Fibroblast of gingiva (primary cell): ENCODE measurements around the gene PSMG1.
"Not testable (repeated sequence)": the region's sequence is repeated elsewhere in the genome, so short reads cannot be mapped to it uniquely, and the experiment has no call there.

Experiments used
- DNase-seq: peaks from one replicate; pipeline ENCODE4 v3.0.0-alpha.2; 2011; ENCODE audit warnings: low read depth

The PSMG1 gene

DNA sequence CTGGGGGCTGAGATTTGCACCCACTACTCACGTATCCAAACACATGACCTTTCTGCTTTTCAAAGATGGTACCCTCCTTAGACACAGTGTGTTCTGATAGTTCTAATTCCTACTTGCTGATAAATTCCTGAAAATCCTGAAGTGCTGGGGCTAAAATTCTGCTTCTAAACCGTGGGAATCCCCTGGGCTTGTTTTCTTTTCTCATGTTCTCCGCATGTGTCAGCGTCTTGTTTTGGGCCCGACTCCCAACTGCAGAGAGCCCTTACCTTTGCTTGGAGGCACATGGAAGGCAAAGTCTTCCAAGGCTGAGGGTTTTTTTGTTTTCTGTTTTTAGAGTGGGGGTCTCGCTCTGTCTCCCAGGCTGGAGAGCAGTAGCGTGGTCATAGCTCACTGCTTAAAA is 27.2 kb downstream of the PSMG1 start:
- DNase-seq, result no peak

DNA sequence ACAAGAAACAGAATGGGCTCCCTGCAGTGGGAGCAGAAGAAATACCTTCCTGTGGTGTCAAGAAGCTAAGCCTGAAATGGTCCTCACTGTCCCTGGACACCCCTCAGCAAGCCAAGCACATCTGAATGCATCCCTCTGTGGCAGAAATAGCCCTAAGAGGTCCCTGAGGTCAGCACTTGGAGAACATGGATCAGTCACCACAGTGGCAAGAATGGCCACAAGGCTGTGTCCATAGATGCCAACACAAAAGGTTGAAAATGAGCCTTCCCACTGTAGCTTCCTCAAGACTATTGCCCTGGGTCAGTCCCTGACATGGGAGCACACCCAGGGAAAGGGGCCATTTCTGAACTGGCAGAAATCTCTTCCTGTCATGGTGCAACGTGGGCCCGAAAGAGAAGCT is 27.7 kb downstream of the PSMG1 start:
- DNase-seq, result no peak

DNA sequence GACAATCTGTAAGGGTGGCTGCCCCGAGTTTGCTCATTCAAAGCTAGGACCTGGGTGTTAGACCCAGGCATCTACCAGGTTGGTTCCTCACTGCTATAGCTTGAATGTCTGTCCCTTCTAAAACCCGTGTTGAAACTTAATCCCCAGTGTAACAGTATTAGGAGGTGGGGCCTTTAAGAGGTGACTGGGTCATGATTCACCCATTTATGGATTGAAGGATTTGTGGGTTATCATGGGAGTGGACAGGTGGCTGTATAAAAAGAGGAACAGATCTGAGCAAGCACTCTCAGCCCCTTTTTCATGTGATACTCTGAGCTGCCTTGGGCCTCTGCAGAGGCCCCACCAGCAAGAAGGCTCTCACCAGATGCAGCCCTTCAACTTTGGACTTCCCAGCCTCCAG is 29.4 kb downstream of the PSMG1 start:
- no peak for DNase-seq

DNA sequence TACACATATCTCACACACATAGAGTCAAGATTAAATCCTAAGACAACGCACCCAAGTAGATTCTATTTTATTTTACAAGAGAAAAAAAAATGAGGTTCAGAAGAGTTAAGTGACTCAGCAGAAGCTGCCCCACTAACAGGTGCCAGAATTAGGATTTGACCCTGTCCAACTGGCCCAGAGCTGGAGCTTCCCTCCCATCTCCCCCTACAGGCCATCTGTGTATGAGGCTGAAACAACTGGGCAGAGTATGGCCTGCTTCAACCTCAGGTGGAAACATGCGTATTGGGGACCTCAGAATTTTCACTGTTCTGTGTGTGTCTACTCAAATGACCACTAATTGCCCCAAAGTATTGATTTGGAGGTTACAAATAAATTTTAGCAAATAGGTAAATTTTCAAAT is 29.9 kb downstream of the PSMG1 start:
- DNase-seq, result no peak

DNA sequence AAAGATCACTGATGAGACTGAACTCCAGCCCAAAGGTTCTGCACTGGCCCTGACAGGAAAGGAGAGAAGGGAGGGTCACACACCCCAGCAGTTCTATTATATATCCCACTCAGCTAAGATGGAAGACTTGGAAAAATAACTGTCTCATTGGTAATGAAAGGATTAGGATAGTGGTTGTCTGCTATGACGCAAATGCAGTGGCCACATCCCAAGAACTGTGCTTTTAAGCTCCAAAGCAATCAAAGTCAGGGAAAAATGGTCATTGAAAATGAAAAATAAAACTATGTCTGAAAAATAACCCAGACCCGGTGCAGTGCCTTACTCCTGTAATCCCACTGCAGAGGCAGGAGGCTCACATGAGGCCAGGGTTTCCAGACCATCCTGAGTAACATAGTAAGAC is 31.0 kb downstream of the PSMG1 start:
- no peak for DNase-seq

DNA sequence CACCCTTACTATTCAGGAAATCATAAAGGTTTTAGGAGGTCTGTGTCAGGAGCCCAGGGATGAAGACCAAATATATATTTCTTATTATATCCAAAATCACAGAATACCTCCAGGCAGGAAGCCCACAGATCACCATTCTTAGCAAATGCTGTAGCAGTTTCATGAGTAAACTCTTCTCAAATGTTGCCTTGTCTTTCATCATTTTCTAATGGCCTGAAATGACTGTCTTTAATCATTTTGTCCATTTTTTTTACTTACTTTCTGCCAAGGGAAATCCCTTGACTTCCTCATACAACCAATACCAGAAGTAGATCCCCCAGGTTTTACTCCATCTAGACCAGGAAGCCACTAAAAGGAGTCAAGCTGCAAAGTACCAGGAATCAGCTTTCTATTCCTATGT is 32.4 kb downstream of the PSMG1 start:
- DNase-seq, result no peak

DNA sequence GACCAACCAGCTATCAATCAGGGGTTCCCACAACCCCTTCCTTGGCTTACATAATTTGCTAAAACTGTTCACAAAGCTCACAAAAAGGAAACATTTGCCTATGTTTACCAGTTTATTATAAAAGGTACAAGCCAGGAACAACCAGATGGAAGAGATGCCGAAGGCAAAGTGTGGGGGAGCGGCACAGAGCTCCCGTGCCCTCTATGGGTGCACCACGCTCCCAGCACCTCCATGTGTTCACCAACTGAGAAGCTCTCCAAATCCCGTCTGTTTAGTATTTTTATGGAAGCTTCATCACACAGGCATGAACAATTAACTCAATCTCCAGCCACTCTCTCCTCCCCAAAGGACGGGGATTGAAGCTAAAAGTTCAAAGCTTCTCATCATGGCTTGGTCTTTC is 32.9 kb downstream of the PSMG1 start:
- no peak for DNase-seq

DNA sequence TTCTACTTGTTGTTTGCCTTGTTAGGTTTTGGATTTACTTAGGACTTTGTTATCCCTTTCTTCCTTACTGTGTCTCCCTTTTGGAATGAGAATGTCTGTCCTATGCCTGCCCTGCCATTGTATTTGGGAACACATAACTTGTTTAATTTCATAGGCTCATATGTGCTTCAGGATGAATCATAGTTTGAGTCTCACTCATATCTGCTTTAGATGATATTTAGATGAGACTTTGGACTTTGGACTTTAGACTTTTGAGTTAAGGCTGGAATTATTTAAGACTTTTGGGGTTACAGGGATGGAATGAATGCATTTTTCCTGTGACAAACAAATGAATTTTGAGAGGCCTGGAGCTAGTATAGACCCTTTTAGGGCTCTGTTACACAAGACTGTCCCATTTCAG is 33.4 kb downstream of the PSMG1 start:
- no peak for DNase-seq

DNA sequence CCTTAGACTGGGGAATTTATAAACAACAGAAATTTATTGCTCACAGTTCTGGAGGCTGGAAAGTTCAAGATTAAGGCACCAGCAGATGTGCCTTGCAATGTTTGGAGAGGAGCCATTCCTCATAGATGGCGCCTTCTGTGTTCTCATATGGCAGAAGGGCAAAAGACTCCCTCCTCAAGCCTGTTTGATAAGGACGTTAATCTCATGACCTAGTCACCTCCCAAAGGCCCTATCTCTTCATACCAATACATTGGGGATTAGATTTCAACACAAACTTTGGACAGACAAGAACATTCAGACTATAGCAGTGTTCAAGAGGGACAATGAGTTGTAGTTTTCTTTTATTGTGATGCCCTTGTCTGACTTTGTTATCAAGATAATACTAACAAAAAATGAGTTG is 34.3 kb downstream of the PSMG1 start:
- no peak for DNase-seq

DNA sequence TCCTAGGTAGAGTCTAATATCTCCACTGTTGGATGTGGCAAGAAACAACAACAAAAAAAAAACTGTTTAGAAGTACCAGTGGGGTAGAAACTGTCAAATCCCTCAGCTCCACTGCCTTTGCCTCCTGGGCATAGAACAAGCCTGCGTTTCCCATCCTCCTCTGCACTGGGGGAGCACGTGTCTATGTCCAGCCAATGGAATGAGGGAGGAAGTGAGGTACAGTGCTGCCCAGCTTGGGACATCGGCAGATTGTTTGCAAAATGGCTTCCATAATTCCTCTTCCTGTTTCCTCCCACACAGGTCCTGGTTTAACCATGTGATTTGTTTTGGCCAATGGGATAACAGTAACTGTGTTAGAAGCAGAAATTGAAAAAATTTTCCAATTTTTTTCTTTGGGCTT is 39.1 kb downstream of the PSMG1 start:
- no peak for DNase-seq

DNA sequence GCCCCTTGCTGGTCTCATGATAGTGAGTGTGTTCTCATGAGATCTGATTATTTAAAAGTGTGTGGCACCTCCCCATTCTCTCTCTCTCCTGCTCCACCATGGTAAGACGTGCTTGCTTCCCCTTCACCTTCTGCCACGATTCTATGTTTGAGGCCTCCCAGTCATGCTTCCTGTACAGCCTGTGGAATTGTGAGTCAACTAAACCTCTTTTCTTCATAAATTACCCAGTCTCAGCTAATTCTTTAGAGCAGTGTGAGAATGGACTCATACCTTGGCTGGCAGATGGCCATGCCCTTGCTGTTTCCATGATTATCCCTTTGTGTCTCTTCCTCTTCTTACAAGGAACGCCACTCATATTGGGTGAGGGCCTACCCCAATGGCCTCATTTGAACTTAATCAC is 40.3 kb downstream of the PSMG1 start:
- DNase-seq, result no peak

DNA sequence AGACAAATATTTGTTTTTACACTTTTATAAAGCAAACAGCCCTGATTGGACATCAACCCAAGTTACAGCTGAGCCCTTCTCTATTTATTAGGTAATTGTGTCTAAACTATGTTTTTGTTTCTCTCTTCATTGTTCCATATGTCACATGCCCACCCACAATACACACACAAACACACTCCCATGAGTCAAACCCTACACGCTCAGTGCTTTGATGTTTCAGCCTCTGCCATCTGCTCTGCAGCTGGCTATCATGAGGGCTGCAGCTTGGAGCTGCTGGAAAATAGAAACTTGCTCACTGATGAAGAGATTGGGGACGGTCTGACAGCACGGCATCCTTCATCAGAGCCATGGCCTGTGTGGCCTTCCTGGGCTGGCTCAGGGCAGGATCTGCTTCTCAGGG is 41.7 kb downstream of the PSMG1 start:
- DNase-seq, result peak; percentile 30

DNA sequence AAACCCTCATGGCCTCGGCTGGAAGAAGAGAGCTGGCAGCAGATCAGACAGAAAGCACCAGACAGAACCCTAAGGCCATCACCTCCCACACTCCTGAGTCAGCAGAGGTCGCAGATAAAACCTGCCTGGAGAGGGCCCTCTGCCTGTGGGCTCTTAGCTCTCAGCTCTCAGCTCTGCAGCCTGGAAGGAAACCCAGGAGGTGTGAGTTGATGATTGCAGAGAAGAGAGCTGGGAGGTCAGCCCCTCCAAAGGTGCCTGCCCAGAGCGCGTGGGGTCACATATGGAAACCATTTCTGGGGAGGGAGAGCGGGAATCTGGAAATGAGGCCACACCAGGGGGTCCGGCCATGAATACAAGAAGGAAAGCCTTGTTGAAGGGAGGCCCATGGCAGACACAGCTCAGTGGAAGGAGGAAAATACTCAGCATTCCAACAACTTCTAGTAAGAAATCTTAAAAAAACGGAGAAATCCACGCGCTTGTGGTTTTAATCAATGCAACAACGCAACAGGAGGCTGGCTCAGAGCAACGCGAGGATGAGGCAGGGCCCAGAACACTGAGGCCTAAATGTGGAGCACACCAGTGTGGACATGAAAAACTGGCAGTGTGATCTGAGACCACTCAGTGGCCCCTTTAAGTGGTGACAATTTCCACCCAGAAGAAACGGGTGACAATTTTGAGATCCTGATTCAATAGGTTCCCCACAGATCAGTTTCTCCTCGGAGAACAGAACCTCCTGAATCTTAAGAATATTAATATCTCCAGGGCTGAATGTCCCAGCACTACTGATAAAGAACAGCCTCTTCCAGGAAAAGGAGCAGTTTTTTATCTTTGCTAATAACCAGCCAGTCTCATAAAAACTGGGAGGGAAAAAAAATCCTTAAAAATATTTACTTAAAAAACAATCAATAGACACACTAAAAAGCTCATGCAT is 45.7 kb downstream of the PSMG1 start:
- peak; percentile 35 for DNase-seq

DNA sequence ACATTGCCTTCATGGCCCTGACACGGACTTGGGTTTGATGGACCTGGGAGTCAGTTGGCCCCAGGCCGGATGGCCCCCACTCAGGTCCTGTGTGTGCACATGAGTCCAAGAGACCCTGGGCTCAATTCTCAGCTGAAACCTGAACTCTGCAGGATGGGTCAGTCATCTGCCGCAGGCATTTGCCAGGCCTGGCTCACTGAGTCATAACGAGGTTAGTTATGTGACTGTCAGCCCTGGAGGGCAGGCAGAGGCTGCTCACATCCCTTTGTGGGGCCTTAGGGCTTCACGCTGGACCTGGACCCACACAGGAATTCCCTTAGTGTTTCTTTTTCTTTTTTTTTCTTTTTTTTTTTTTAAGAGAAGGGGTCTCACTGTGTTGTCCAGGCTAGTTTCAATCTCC is 46.5 kb downstream of the PSMG1 start:
- no peak for DNase-seq

DNA sequence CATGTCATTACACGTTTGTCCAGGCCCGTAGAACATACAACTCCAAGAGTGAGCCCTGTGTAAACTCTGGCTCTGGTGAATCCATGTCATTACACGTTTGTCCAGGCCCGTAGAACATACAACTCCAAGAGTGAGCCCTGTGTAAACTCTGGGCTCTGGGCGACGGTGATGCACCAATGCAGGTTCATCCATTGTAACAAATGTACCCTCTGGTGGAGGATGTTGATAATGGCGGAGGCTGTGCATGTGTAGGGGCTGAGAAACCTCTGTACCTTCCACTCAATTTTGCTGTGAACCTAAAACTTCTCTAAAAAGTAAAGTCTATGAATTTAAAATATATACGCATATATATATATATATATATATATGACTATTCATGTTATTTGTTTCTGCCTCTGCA is 47.1 kb downstream of the PSMG1 start:
- DNase-seq, result not testable (repeated sequence)

DNA sequence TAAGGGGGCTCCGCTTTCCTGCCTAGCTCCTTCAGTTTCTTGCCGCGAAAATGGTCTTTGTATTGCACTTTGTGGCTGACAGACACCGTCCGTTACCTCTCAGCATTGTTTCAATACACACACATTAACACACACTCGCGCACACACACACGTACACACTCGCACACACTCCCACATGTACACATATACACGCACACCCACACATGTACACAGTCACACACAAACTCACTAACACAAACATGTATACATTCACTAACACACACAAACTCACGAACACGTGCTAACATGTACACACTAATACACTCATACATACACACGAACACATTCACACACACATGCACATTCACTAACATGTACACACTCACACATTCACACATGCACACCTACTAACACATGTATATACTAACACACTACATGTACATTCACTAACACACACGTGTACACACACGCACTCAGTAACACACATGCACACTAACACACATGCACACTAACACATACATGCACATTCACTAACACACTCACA is 48.9 kb downstream of the PSMG1 start:
- no peak for DNase-seq

DNA sequence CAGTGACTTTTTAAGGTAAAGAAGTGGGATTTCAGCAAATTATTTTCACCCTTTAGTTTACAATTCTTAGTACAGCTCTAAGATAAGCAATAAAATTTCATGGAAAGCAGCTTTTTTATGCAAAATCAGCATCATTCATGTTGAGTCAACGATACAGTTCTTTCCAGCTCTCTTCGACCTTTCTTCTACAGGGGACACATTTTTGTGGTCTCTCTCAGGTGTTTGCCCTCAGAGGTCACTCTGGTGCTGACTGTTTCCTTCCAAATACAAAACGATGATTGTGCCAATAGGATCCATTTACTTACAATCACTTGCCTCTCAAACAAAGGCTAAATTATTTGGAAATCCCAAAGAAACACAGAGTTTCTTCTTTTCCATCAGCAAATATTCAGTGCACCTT is 51.0 kb downstream of the PSMG1 start:
- DNase-seq, result no peak

DNA sequence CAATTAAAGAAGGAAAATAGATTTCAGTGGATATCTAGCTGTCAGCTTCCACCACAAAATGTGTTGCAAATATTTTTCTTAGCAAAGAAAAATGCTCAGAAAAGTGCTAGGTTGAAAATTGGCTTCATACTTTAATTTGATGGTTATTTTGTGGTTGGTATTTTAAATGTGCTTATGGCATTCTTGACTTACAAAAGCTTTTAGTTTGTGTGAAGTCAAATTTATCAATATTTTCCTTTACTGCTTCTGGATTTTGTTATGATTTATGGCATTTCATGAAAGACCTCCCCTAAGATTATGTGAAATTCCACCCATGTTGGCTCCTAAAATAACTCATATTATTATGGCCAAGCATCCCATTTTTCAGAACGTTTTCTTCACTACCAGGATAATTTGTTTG is 51.5 kb downstream of the PSMG1 start:
- no peak for DNase-seq

DNA sequence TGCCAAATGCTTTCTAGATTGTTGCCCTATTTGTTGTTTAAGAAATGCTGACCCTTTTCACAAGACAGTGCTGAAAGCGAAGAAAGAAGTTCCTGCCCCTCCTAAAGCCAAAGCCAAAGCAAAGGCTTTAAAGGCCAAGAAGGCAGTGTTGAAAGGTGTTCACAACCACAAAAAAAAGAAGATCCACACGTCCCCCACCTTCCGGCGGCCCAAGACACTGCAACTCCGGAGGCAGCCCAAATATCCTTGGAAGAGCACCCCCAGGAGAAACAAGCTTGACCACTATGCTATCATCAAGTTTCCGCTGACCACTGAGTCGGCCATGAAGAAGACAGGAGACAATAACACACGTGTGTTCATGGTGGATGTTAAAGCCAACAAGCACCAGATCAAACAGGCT is 55.7 kb downstream of the PSMG1 start:
- no peak for DNase-seq

DNA sequence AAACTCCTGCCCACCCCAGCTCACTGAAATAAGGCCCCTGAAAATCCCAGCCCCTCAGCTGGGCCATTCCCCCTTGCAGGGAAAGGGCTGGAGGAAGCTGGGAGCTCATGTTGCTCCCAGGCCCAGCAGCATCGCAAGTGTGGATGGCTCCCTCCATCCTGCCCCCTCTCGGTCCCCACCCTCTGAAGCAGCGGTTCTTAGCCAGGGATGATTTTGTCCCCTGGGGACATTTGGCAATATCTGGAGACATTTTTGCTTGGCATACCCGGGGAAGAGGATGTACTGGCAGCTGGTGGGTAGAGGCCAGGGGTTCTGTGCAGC is 56.8 kb downstream of the PSMG1 start:
- no peak for DNase-seq

DNA sequence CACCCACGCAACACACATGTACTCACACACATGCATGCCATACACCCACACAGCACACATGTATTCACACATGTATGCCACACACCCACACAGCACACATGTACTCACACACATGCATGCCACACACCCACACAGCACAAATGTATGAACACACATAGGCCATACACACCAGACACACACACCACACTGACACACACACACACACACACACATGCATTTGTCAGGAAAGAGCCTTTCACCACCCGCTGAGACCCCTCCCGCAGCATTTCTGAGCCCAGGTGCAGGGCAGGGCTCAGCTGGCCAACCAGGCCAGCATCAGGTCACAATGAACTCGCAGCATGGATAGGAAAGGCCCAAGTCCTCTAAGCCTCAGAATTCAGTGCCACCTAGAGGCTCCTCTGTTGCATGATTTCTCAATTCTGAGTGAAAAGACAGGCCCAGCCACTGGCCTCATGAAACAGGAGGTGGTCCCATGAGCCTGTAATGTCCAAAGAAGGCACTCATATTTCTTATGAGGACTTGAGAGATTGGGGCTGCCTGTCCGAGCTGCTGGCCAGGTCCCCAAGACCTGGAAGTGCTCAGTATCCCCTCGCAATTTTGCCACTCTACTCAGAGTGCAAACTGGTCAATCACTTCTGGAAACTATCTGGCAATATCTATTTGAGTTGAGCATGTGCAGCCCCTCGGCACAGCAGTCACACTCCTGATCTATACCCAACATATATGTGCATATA is 57.3 kb downstream of the PSMG1 start:
- DNase-seq, result peak; percentile 64
